ENCODE data around the gene TTC21A.

TTC21A gene

DNA sequence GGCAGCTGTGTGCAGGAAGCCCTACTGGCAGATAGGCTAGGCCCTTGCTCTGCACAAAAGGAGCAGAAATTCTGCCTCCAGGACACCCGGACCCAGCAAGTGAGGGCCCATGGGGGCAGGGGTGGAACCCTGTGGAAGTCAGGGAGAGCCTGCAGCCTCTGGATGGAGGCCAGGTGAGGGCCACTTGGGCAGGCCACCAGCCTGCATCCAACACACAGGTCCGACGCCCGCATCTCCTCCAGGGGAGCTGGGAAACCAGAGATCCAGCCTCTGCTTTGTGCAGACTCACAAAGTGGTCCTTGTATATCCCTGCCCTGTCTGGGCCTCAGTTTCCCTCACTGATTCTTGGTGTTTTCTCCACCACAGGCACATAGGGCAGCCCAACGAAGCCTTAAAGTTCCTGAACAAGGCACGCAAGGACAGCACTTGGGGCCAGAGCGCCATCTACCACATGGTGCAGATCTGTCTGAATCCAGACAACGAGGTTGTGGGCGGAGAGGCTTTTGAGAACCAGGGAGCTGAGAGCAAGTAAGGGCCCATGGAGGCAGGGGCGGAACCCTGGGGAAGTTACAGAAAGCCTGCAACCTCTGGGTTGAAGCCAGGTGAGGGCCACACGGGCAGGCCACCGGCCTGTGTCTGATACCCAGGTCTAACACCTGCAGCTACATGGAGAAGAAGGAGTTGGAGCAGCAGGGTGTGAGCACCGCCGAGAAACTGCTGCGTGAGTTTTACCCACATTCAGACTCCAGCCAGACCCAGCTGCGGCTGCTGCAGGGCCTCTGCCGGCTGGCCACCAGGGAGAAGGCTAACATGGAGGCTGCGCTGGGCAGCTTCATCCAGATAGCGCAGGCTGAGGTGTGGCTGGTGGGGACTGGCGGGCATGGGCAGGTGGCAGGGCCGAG lies 29.3 kb downstream of the TTC21A start:
- in situ Hi-C loops (cut with HindIII; ENCODE audit: low sequenced_read_pairs): no loop called here

GRCh38 chr3:39137435-39137936 lies 30.0 kb downstream of the TTC21A start:
- in situ Hi-C loops (cut with HindIII; ENCODE audit: low sequenced_read_pairs): no loop called here

- in situ Hi-C loops (cut with HindIII; ENCODE audit: low sequenced_read_pairs): no loop called here
These were observed 30.7 kb downstream of the TTC21A start for GRCh38 chr3:39137991-39138803.

- in situ Hi-C loops (cut with HindIII; ENCODE audit: low sequenced_read_pairs): no loop called here
These were observed 31.4 kb downstream of the TTC21A start for GRCh38 chr3:39138804-39139415.

- in situ Hi-C loops (cut with HindIII; ENCODE audit: low sequenced_read_pairs): no loop called here
These were observed 32.0 kb downstream of the TTC21A start for GRCh38 chr3:39139442-39139841.

DNA sequence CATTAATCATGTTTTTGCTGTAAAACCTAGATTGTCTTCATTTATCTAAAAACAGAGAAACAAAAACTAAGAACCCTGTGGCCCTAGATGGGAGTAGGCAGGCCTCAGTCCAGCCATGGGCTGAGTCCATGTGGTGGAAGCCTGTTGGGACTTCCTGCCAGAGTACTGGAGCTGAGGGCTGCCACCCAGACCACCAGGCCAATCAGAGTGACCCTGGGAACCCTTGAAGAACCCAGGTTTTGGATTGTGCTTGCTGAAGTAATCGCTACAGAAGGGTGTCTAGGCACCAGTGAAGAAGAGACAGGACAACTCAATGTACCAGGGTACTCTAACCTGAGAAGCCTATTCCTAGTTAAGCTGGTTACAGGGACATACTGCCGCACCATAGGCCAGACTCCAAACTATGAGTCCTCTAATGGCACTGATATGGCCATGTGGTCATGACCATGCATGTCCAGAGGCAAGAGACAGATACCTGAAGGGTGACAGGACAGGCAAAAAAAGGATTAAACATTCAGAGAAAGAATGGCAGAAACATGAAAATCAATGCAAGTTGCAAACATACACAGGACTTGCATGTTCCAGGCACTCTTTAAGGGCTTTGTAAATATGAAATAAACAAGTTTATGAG lies 33.0 kb downstream of the TTC21A start:
- in situ Hi-C loops (cut with HindIII; ENCODE audit: low sequenced_read_pairs): no loop called here

DNA sequence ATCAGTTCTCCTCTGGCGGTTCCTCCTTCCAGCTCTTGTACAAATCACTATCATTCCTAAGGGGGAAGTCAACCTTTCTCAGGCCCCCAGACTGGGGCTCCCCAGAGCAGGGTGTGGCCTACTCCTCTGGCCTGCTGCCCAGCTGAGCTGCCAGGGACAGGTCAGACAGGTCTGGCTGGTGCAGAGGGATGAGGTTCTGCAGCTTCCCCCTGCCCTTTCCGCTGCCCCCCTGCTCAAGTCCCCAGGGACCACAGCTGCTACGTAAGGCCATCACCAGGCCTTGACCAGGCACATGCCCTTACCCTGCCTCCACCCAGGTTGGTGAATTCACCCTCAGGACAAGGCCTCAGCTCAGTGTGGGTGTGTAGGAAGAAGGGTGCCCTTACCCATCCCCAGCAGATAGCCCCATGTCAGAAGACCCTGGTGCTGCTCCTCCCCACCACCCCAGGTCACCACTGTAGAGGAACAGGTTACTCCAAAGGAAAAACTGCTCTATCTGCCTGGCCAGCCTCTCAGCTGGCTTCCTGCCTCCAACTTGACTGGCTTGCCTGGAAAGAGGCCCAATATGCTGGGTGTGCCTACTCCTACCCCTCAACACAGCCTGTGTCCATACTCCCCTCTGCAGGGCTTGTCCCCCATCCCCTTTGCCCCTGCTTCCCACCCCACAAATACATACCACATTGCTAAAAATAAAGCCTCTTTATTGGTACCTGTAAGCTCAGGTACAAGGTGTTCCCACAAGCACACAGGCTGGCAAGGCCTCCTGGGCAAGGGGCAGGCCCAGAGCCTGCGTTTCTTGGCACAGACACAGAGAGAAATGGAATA lies 33.9 kb downstream of the TTC21A start:
- in situ Hi-C loops (cut with HindIII; ENCODE audit: low sequenced_read_pairs): no loop called here

- in situ Hi-C loops (cut with HindIII; ENCODE audit: low sequenced_read_pairs): no loop called here
These were observed 34.6 kb downstream of the TTC21A start for GRCh38 chr3:39142067-39142466.

- in situ Hi-C loops (cut with HindIII; ENCODE audit: low sequenced_read_pairs): no loop called here
These were observed 35.8 kb downstream of the TTC21A start for GRCh38 chr3:39143051-39143885.

- in situ Hi-C loops (cut with HindIII; ENCODE audit: low sequenced_read_pairs): no loop called here
These were observed 36.7 kb downstream of the TTC21A start for GRCh38 chr3:39144095-39144747.

GRCh38 chr3:39144748-39145380 lies 37.4 kb downstream of the TTC21A start:
- in situ Hi-C loops (cut with HindIII; ENCODE audit: low sequenced_read_pairs): no loop called here

DNA sequence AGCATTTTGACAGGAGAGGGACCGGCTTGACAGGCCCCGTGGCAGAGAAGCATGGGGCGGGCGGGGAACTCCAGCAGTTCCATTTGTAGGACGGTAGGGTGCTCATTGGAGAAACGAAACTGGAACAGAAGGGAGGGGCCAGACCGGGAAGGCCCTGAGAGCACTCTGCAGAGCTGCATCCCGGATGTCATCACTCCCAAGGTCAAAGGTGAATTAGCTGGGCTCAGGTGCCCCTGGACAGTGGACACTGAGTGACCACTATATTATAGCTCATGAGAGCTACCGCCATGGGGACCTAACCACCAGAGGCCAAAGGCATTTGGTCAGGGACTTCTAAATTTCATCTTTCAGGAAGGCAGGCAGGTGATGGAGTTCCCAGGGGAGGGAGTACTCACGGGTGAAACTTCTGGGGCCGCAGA lies 38.6 kb downstream of the TTC21A start:
- in situ Hi-C loops (cut with HindIII; ENCODE audit: low sequenced_read_pairs): no loop called here

GRCh38 chr3:39146611-39147591 lies 39.4 kb downstream of the TTC21A start:
- in situ Hi-C loops (cut with HindIII; ENCODE audit: low sequenced_read_pairs): no loop called here

DNA sequence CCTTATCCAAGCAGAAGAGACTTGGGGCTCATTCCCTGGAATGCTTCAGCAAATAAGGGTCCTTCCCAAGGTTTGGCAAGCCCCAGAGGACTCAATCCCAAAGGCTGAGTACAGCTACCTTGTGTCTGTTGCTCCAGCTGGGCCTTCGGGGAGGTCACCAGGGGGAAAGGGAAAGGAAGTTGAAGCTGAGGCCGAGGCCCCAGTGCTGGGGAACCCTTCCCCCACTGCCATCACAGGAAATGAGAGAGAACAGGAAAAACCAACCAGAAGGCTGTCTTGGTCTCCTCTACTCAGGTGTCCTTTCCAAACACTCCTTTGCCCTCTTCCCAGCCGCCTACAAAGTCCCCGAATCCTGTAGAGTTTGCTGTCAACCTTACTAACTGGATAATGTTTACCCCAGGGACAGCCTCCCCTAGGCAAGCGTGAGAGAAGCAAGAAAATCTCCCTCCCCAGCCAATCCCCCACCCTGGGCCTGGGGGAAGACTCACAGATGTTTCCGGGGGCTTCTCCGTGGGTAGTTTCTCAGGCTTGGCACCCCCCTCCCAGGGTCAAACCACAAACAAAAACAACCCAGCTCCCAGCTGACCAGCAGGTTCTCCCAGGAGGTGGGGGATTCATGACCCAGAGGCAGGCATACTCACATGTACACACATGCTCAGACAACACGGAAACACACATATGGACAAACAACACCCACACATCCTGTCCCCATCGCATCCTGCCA lies 40.4 kb downstream of the TTC21A start:
- in situ Hi-C loops (cut with HindIII; ENCODE audit: low sequenced_read_pairs): no loop called here

GRCh38 chr3:39148435-39149058 lies 41.1 kb downstream of the TTC21A start:
- in situ Hi-C loops (cut with HindIII; ENCODE audit: low sequenced_read_pairs): no loop called here

- in situ Hi-C loops (cut with HindIII; ENCODE audit: low sequenced_read_pairs): no loop called here
These were observed 41.6 kb downstream of the TTC21A start for GRCh38 chr3:39149059-39149455.
